ENCODE results near the gene AK1. TPM values are rescaled to one million over a fixed set of nuclear protein-coding genes. Genes with fewer than 3 reads are reported as not detected.

Gene AK1
- total and polyA plus RNA-seq, 9 of the 15 experiments (the other 6 are each of a cell fraction or from before 2014, with no cell fraction given): 10.1 to 71.8 (median 39.0) TPM

GRCh38 chr9:127920794-127921193, 43.3 kb upstream of the AK1 start (continued):
- TF ChIP-seq SFPQ (IDR thresholded peaks at IDR 0.05; ENCODE audit: low read depth, low read length): no peak

GRCh38 chr9:127919253-127919815, 41.9 kb upstream of the AK1 start:
- Histone ChIP-seq H4K20me1 (replicated peaks; ENCODE audit: control insufficient read depth, insufficient read depth, low read length) (no peaks in the 10 kb centered on the region), H3K36me3 (ENCODE audit: control insufficient read depth, insufficient read depth, low read length) (peaks cover 8% of the 10 kb centered on the region; the same call in 1 of the 3 replicates), H3K9me1 (ENCODE audit: control insufficient read depth, insufficient read depth, low read length) (no peaks in the 10 kb centered on the region), H3K4me2 (ENCODE audit: insufficient read depth, low read length) (peak overlapping the region; percentile 47; the same call in 1 of the 2 replicates), H3K4me1 (replicated peaks in 1 of 2; ENCODE audit: control insufficient read depth in 2 of 2, insufficient read depth in 2 of 2, low read length in 2 of 2) (peaks cover 38 to 56% of the 10 kb centered on the region in 2 experiments), H3K9me3 (replicated peaks; ENCODE audit: control insufficient read depth, insufficient read depth, low read depth, low read length) (no peaks in the 10 kb centered on the region), H3K27me3 (ENCODE audit: control insufficient read depth in 2 of 2, insufficient read depth in 2 of 2, low read length in 2 of 2) (no peaks in the 10 kb centered on the region), H3K27ac (ENCODE audit: extremely low read depth, low read depth, low read length) (peak overlapping the region; percentile 57; the same call in 2 of the 3 replicates), H2AFZ (ENCODE audit: low read depth, low read length) (peak overlapping the region; percentile 92), H3K4me3 (no peak overlapping the region), H3K79me2 (ENCODE audit: control insufficient read depth, insufficient read depth, low read length) (peaks cover 17% of the 10 kb centered on the region), H3K9ac (ENCODE audit: insufficient read depth in 1 of 2, low read depth in 2 of 2, low read length in 2 of 2) (peak overlapping the region; percentile 24 to 65; a peak in 1 of 4 replicates)
- peak; percentile 26; the same call in 2 of the 3 replicates for ATAC-seq
- intact Hi-C loops (cut with micrococcal nuclease): loop anchor here (5.0 to 10.0 kb wide), 2 partner anchors 52 to 415 kb away; no protein-coding TSS in a partner anchor
- FAIRE-seq: peak; percentile 96
- ChIA-PET POLR2A (interaction anchor here (0.6 to 1.4 kb wide), 4 partner anchors 9 to 139 kb away, joined by 3 to 5 read pairs (median 4); partner anchors contain the start of gene PIP5KL1), CTCF (ENCODE audit: low intra/inter-chr PET ratio) (interaction anchor here (4.3 kb wide), 1 partner anchor 184 kb away, joined by 34 read pairs; the partner anchor contains the start of gene TOR2A)
- in situ Hi-C loops (cut with MboI): loop anchor here (5.0 to 25.0 kb wide), 3 partner anchors 182 to 982 kb away; partner anchors contain the start of gene TOR2A
- no TSS peak for BruUV-seq (replicated peaks)
- DNase-seq (ENCODE audit: extremely low read depth in 1 of 4, low spot score in 3 of 4): peak; percentile 51 to 84 (median 62)
- 12% methylated on average over 8 of the region's 8 CpGs for WGBS (ENCODE audit: insufficient coverage, low coverage, missing lambda C conversion rate)
- TF ChIP-seq ZNF586 (CRISPR knock-in tag; conservative IDR thresholded peaks at IDR 0.05): no peak
- TF ChIP-seq ZZZ3 (IDR thresholded peaks at IDR 0.05): no peak
- TF ChIP-seq NCOA1 (IDR thresholded peaks at IDR 0.05; ENCODE audit: low read depth): no peak
- TF ChIP-seq CBX8 (IDR thresholded peaks at IDR 0.05; ENCODE audit: borderline replicate concordance, extremely low read depth, low read depth, low read length, poor library complexity, severe bottlenecking): no peak
- TF ChIP-seq HDAC2 (IDR thresholded peaks at IDR 0.05): peak; percentile 81
- TF ChIP-seq TCF7L2 (IDR thresholded peaks at IDR 0.05; ENCODE audit: low read depth, low read length): no peak
- TF ChIP-seq CC2D1A (IDR thresholded peaks at IDR 0.05): no peak
- TF ChIP-seq ZBTB26 (CRISPR knock-in tag; IDR thresholded peaks at IDR 0.05): no peak
- no peak for TF ChIP-seq MTA2 (IDR thresholded peaks at IDR 0.05; ENCODE audit: low read depth)
- TF ChIP-seq ELK3 (CRISPR knock-in tag; IDR thresholded peaks at IDR 0.05): no peak
- no peak for TF ChIP-seq U2AF2 (optimal IDR thresholded peaks at IDR 0.05; ENCODE audit: low read depth, low read length)
- no peak for TF ChIP-seq POLR2AphosphoS5 (IDR thresholded peaks at IDR 0.05; ENCODE audit: control insufficient read depth, insufficient read depth, low read depth, low read length)
- TF ChIP-seq HDAC3 (IDR thresholded peaks at IDR 0.05; ENCODE audit: borderline replicate concordance, partially characterized antibody): no peak
